ENCODE measurements around the gene MINDY2. TPM values are rescaled to one million over a fixed set of nuclear protein-coding genes. Genes with fewer than 3 reads are reported as not detected.
A peak's percentile ranks its signal among the peaks of the same experiment; 100 is the strongest.

Gene MINDY2
- total and polyA plus RNA-seq, 5 donors from 2014 or later: 7.9 to 15.9 (median 13.1) TPM

DNA sequence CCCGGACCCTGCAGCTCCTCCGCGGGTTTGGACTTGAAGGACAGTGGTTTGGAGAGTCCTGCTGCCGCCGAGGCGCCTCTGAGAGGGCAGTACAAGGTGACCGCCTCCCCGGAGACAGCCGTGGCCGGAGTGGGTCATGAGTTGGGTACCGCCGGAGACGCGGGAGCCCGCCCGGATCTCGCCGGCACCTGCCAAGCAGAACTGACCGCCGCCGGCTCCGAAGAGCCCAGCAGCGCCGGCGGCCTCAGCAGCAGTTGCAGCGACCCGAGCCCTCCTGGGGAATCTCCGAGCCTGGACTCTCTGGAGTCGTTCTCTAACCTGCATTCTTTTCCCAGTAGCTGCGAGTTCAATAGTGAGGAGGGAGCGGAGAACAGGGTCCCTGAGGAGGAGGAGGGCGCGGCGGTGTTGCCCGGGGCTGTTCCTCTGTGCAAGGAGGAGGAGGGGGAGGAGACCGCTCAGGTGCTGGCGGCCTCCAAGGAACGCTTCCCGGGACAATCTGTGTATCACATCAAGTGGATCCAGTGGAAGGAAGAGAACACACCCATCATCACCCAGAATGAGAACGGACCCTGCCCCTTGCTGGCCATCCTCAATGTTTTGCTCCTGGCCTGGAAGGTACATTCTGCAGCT is 634 bp downstream of the MINDY2 start:
- peaks cover 0 to 2% (median 0%) of the 10 kb centered on the region in 7 donors for H3K9me3 Mint-ChIP-seq
- peaks cover 4% of the 10 kb centered on the region for H3K27me3 Mint-ChIP-seq
- H3K4me1 ChIP-seq (ENCODE audit: control insufficient read depth, insufficient read depth, low read length, poor library complexity, severe bottlenecking): peaks cover 52% of the 10 kb centered on the region
- H3K4me3 ChIP-seq (ENCODE audit: low read depth, low read length): peak overlapping the region; percentile 95
- H3K36me3 ChIP-seq (ENCODE audit: control insufficient read depth, insufficient read depth, low read length): no peaks in the 10 kb centered on the region
- ATAC-seq (ENCODE audit: low read depth in 2 of 2) (no peak), DNase-seq (peak; percentile 8 to 32 (median 11))
- H3K27ac ChIP-seq (ENCODE audit: insufficient read depth, low read length, poor library complexity, severe bottlenecking): peak overlapping the region; percentile 87
- peak overlapping the region in 2 of 3 donors; percentile 87 to 91 for H3K27ac Mint-ChIP-seq
- no peaks in the 10 kb centered on the region for H3K27me3 ChIP-seq (ENCODE audit: control insufficient read depth, insufficient read depth, low read length)
- H3K9me3 ChIP-seq (ENCODE audit: control insufficient read depth in 2 of 2, low read length in 2 of 2): no peaks in the 10 kb centered on the region
- H3K4me1 Mint-ChIP-seq: peaks cover 6 to 14% (median 8%) of the 10 kb centered on the region in 4 donors
- H3K36me3 Mint-ChIP-seq: no peaks in the 10 kb centered on the region
- no peak overlapping the region for H3K4me3 Mint-ChIP-seq

- peak overlapping the region; percentile 95 for H3K4me3 ChIP-seq (ENCODE audit: low read depth, low read length)
These were observed 1.9 kb downstream of the MINDY2 start for GRCh38 chr15:58773024-58773423.

GRCh38 chr15:58775402-58775801 is 4.3 kb downstream of the MINDY2 start:
- peaks cover 8% of the 10 kb centered on the region for H3K36me3 ChIP-seq (ENCODE audit: control insufficient read depth, insufficient read depth, low read length)
- peak overlapping the region; percentile 59 for H3K4me3 ChIP-seq (ENCODE audit: low read depth, low read length)
- no peak for DNase-seq
- Mint-ChIP-seq H3K36me3 (peaks cover 7% of the 10 kb centered on the region), H3K4me3 (no peak overlapping the region), H3K9me3 (no peaks in the 10 kb centered on the region), H3K27me3 (peaks cover 4% of the 10 kb centered on the region), H3K4me1 (peaks cover 9 to 19% (median 14%) of the 10 kb centered on the region in 4 donors), H3K27ac (no peak overlapping the region)
- no peaks in the 10 kb centered on the region for H3K27me3 ChIP-seq (ENCODE audit: control insufficient read depth, insufficient read depth, low read length)
- no peak overlapping the region for H3K27ac ChIP-seq (ENCODE audit: insufficient read depth, low read length, poor library complexity, severe bottlenecking)
- no peaks in the 10 kb centered on the region for H3K9me3 ChIP-seq (ENCODE audit: control insufficient read depth in 2 of 2, low read length in 2 of 2)
- H3K4me1 ChIP-seq (ENCODE audit: control insufficient read depth, insufficient read depth, low read length, poor library complexity, severe bottlenecking): peaks cover 51% of the 10 kb centered on the region
- ATAC-seq (ENCODE audit: low read depth in 2 of 2): no peak

More at GRCh38 chr15:58773024-58773423, 1.9 kb downstream of the MINDY2 start:
- Histone ChIP-seq H3K36me3 (ENCODE audit: control insufficient read depth, insufficient read depth, low read length) (no peaks in the 10 kb centered on the region), H3K27ac (ENCODE audit: insufficient read depth, low read length, poor library complexity, severe bottlenecking) (no peak overlapping the region), H3K27me3 (ENCODE audit: control insufficient read depth, insufficient read depth, low read length) (no peaks in the 10 kb centered on the region), H3K4me1 (ENCODE audit: control insufficient read depth, insufficient read depth, low read length, poor library complexity, severe bottlenecking) (peaks cover 55% of the 10 kb centered on the region), H3K9me3 (ENCODE audit: control insufficient read depth in 2 of 2, low read length in 2 of 2) (no peaks in the 10 kb centered on the region)
- Mint-ChIP-seq H3K27ac (no peak overlapping the region), H3K27me3 (peaks cover 4% of the 10 kb centered on the region), H3K36me3 (no peaks in the 10 kb centered on the region), H3K4me3 (no peak overlapping the region), H3K4me1 (peaks cover 8 to 16% (median 11%) of the 10 kb centered on the region in 4 donors), H3K9me3 (peaks cover 0 to under 1% (median 0%) of the 10 kb centered on the region in 7 donors)
- DNase-seq (no peak), ATAC-seq (ENCODE audit: low read depth in 2 of 2) (no peak)

DNA sequence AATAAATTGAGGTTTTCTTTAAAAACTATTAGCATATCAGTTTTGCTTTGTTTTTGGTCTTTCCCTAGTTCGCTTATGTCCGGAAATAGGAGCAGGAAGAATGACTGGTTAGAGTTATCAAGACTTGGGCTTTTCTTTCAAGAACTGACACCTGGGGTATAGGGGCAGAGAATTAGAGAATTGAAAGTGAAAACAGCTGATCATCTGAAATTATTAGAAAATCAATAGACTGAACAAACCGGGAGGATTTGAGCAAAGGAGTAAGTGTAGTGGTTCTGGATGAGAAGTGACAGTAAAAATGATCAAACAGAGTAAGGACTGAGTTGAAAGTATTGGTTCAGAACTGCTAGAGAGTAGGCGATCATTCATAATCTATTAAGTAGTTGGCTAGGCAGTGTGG is 6.0 kb downstream of the MINDY2 start:
- H3K9me3 Mint-ChIP-seq: no peaks in the 10 kb centered on the region

DNA sequence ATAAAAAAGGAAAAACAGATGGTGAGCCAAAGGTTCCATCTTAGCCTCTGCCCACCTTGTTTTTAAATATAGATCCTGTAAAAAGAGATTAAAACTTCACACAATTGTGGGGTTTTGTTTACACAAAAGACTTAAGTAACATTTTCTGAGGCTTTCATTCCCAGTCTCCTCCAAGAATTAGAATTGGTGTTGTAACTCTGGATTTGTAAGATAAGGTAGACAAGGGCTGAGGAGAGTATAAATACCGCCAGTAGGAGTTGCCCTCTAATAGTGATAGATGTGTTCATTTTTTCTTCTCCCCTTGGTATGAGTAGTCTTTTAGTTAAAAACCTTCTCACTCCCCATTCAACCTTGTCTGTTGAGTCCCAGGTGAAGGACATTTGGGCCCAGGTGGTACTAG is 8.5 kb downstream of the MINDY2 start:
- H3K4me1 ChIP-seq (ENCODE audit: control insufficient read depth, insufficient read depth, low read length, poor library complexity, severe bottlenecking): peaks cover 20% of the 10 kb centered on the region
- H3K4me3 ChIP-seq (ENCODE audit: low read depth, low read length): no peak overlapping the region
- peaks cover 15 to 25% (median 18%) of the 10 kb centered on the region in 4 donors for H3K4me1 Mint-ChIP-seq
- ATAC-seq (ENCODE audit: low read depth in 2 of 2): no peak
- peaks cover 12% of the 10 kb centered on the region for H3K36me3 ChIP-seq (ENCODE audit: control insufficient read depth, insufficient read depth, low read length)
- H3K9me3 ChIP-seq (ENCODE audit: control insufficient read depth in 2 of 2, low read length in 2 of 2): no peaks in the 10 kb centered on the region
- peaks cover 14% of the 10 kb centered on the region for H3K36me3 Mint-ChIP-seq
- no peaks in the 10 kb centered on the region for H3K27me3 ChIP-seq (ENCODE audit: control insufficient read depth, insufficient read depth, low read length)
- DNase-seq: no peak
- no peak overlapping the region for H3K27ac ChIP-seq (ENCODE audit: insufficient read depth, low read length, poor library complexity, severe bottlenecking)
- H3K27ac Mint-ChIP-seq: no peak overlapping the region
- H3K4me3 Mint-ChIP-seq: peak overlapping the region in 1 of 4 donors; percentile 16
- no peaks in the 10 kb centered on the region for H3K27me3 Mint-ChIP-seq
- no peaks in the 10 kb centered on the region for H3K9me3 Mint-ChIP-seq

More for the DNA sequence above, 6.0 kb downstream of the MINDY2 start:
- DNase-seq: no peak
- Mint-ChIP-seq H3K4me3 (peak overlapping the region; percentile 2 to 77 (median 16)), H3K27me3 (peaks cover 2% of the 10 kb centered on the region), H3K36me3 (peaks cover 10% of the 10 kb centered on the region), H3K27ac (peak overlapping the region in 1 of 3 donors; percentile 26), H3K4me1 (peaks cover 9 to 23% (median 14%) of the 10 kb centered on the region in 4 donors)
- Histone ChIP-seq H3K27ac (ENCODE audit: insufficient read depth, low read length, poor library complexity, severe bottlenecking) (no peak overlapping the region), H3K4me3 (ENCODE audit: low read depth, low read length) (peak overlapping the region; percentile 34), H3K4me1 (ENCODE audit: control insufficient read depth, insufficient read depth, low read length, poor library complexity, severe bottlenecking) (peaks cover 45% of the 10 kb centered on the region), H3K27me3 (ENCODE audit: control insufficient read depth, insufficient read depth, low read length) (no peaks in the 10 kb centered on the region), H3K36me3 (ENCODE audit: control insufficient read depth, insufficient read depth, low read length) (peaks cover 12% of the 10 kb centered on the region), H3K9me3 (ENCODE audit: control insufficient read depth in 2 of 2, low read length in 2 of 2) (no peaks in the 10 kb centered on the region)
- no peak for ATAC-seq (ENCODE audit: low read depth in 2 of 2)

DNA sequence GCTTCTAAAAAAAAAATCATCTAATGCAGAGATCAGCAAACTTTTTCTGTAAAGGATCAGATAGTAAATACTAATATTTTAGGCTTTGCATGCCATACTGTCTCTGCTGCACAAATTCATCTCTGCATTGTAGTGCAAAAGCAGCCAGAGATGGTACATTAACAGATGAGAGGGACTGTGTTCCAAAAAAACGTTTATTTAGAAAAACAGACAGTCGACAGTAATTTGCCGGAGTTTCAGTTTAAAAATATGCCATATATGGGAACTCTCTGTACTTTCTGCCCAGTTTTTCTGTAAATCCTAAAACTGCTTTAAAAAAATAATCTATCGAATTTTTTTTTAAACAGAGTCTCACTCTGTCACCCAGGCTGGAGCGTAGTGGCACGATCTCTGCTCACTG is 14.3 kb downstream of the MINDY2 start:
- no peaks in the 10 kb centered on the region for H3K9me3 ChIP-seq (ENCODE audit: control insufficient read depth in 2 of 2, low read length in 2 of 2)
- H3K36me3 Mint-ChIP-seq: peaks cover 20% of the 10 kb centered on the region
- ATAC-seq (ENCODE audit: low read depth in 2 of 2) (no peak), DNase-seq (no peak)
- no peak overlapping the region for H3K27ac ChIP-seq (ENCODE audit: insufficient read depth, low read length, poor library complexity, severe bottlenecking)
- peaks cover 6 to 27% (median 17%) of the 10 kb centered on the region in 4 donors for H3K4me1 Mint-ChIP-seq
- peaks cover 8% of the 10 kb centered on the region for H3K36me3 ChIP-seq (ENCODE audit: control insufficient read depth, insufficient read depth, low read length)
- no peaks in the 10 kb centered on the region for H3K27me3 ChIP-seq (ENCODE audit: control insufficient read depth, insufficient read depth, low read length)
- H3K27ac Mint-ChIP-seq: no peak overlapping the region
- H3K4me3 Mint-ChIP-seq: no peak overlapping the region
- no peaks in the 10 kb centered on the region for H3K9me3 Mint-ChIP-seq
- H3K4me3 ChIP-seq (ENCODE audit: low read depth, low read length): no peak overlapping the region
- no peaks in the 10 kb centered on the region for H3K4me1 ChIP-seq (ENCODE audit: control insufficient read depth, insufficient read depth, low read length, poor library complexity, severe bottlenecking)
- H3K27me3 Mint-ChIP-seq: peaks cover 2% of the 10 kb centered on the region

DNA sequence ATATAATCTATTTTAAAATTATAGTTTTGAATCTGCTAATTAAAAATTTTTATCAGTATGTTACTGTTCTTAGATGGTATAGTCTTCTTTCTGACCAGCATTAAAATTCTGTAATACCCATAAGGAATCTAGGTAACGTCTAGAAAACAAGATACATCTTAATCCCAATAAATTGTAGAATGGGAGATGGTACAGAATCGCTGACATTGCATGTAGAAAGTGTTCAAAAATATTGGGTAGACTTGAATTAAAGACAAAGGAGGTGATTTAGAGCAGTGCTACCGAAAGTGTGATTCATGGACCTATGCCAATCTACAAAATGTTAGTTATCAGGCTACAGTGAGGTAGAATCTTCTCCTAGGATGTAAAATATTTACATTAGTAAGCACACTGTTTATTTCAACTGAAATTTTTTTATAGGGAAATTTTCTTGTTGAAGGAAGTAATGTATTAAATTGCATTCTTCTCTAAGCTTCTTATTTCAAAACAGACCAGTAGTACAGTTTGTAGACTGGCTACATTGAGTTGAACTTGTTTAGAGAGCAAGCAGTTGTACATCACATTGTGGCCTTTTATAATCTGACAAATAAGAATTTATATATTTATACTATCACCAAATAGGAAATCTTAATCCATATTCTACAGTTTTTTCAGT is 17.1 kb downstream of the MINDY2 start:
- Histone ChIP-seq H3K4me3 (ENCODE audit: low read depth, low read length) (no peak overlapping the region), H3K9me3 (ENCODE audit: control insufficient read depth in 2 of 2, low read length in 2 of 2) (no peaks in the 10 kb centered on the region), H3K4me1 (ENCODE audit: control insufficient read depth, insufficient read depth, low read length, poor library complexity, severe bottlenecking) (no peaks in the 10 kb centered on the region), H3K27ac (ENCODE audit: insufficient read depth, low read length, poor library complexity, severe bottlenecking) (no peak overlapping the region), H3K36me3 (ENCODE audit: control insufficient read depth, insufficient read depth, low read length) (peaks cover 4% of the 10 kb centered on the region), H3K27me3 (ENCODE audit: control insufficient read depth, insufficient read depth, low read length) (no peaks in the 10 kb centered on the region)
- H3K4me3 Mint-ChIP-seq: no peak overlapping the region
- H3K27ac Mint-ChIP-seq: no peak overlapping the region
- H3K4me1 Mint-ChIP-seq: peaks cover 0 to 25% (median 13%) of the 10 kb centered on the region in 4 donors
- no peak for ATAC-seq (ENCODE audit: low read depth in 2 of 2)
- peaks cover 4% of the 10 kb centered on the region for H3K27me3 Mint-ChIP-seq
- H3K9me3 Mint-ChIP-seq: no peaks in the 10 kb centered on the region
- DNase-seq: no peak
- H3K36me3 Mint-ChIP-seq: peaks cover 33% of the 10 kb centered on the region
